Measurements from ENCODE around the gene SLC44A5.

GRCh38 chr1:75559136-75559535 lies 51.8 kb downstream of the SLC44A5 start:
- TF ChIP-seq CTCF (IDR thresholded peaks at IDR 0.05; ENCODE audit: low read length): no peak
- no peak for TF ChIP-seq EZH2 (IDR thresholded peaks at IDR 0.05; ENCODE audit: borderline replicate concordance, low read length)

All from OCI-LY1 (cell line).